ENCODE data around the gene RNF151.

GRCh38 chr16:1990101-1990350 is 23.4 kb downstream of the RNF151 start:
- TF ChIP-seq CTCF (conservative IDR thresholded peaks at IDR 0.05) (no peak), ZFX (IDR thresholded peaks at IDR 0.05) (no peak)
